ENCODE measurements around the gene RASGRF1.

DNA sequence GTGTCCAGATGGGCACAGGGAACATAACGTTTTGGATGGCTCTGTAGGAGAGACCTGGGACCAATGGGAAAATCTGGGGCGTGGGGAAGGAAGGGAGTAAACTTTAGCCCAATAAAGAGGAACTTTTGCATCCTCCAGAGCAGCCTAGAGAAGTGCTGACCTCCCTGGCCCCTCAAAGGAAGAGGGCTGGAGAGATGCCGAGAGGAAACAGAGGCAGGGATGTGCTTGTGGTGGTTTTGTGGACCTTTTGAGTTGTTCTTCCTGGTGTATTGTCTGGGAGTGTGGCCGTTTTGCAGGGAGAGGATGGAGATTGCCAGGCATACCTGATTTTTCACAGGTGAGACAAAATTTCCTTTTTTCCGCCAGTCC, 155.9 kb downstream of the RASGRF1 start:
- no peak for TF ChIP-seq EZH2 (IDR thresholded peaks at IDR 0.05)
- no peak for TF ChIP-seq POLR2AphosphoS5 (IDR thresholded peaks at IDR 0.05; ENCODE audit: borderline replicate concordance, low read depth, low read length)
- no peak for TF ChIP-seq FOXP2 (optimal IDR thresholded peaks at IDR 0.05; ENCODE audit: control extremely low read depth, extremely low read length, insufficient read depth)

Data from SK-N-MC (cell line).